GM12872 (cell line): ENCODE data around the gene COL23A1.

Source experiments
- TF ChIP-seq, protein P1 (sequence below): IDR thresholded peaks from 3 replicates; pipeline ENCODE4 v1.5.1; 2011; ENCODE audit warnings: low read depth, mild to moderate bottlenecking, low read length, moderate library complexity; ENCODE audit not compliant: insufficient read depth

Gene COL23A1

GRCh38 chr5:178545176-178545575 is 45.0 kb downstream of the COL23A1 start:
- TF ChIP-seq, protein P1, sequence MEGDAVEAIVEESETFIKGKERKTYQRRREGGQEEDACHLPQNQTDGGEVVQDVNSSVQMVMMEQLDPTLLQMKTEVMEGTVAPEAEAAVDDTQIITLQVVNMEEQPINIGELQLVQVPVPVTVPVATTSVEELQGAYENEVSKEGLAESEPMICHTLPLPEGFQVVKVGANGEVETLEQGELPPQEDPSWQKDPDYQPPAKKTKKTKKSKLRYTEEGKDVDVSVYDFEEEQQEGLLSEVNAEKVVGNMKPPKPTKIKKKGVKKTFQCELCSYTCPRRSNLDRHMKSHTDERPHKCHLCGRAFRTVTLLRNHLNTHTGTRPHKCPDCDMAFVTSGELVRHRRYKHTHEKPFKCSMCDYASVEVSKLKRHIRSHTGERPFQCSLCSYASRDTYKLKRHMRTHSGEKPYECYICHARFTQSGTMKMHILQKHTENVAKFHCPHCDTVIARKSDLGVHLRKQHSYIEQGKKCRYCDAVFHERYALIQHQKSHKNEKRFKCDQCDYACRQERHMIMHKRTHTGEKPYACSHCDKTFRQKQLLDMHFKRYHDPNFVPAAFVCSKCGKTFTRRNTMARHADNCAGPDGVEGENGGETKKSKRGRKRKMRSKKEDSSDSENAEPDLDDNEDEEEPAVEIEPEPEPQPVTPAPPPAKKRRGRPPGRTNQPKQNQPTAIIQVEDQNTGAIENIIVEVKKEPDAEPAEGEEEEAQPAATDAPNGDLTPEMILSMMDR: no peak

DNA sequence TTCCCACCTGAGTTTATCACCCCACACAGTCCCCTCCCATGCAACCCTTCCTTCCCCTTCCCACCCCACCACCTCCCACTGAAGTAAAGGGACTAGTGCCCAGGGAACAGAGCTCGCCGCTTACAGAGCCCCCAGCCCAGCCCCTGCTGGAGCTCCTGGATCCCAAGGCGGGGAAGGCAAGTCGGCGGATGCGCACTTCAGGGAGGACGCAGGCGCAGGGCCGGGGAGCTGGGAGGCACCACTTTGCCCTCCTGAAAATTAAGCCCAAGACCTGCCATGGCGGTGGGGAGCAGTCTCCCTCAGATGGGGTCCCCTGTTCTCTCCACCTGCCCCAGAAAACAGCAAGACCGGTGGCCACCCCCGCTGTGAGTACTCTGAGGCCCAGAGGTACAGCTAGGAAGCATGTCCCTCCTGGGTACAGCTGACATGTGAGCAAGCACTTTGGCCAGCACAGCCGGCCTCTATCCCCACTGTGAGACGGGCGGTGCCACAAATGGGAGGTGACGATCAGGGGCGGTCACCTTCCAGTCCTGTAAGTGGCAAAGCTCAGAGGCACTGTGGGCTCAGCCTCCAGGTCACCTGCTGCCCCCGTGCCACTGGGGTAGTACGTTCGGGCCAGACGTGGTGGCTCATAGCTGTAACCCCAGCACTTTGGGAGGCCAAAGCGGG is 45.9 kb downstream of the COL23A1 start:
- TF ChIP-seq, protein P1: no peak

DNA sequence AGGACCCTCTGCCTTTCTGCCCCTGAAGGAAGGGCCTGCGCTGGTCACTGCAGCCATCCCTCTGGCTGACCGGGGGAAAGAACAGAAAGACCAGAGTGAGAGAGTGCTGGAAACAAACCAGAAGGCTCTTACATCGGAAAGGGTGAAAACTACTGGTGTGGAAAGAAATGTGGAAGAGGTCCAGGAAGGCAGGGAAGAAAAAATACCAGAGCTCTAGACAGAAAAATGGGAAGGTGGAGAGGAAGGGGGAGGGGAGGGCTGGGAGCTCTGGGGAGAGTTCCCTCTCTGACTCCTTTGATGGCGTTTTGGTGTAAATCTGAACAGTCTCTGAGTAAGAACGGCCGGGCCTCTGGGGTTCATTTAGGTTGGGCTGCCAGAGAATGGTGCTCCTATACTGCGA is 47.7 kb downstream of the COL23A1 start:
- TF ChIP-seq, protein P1: no peak

GRCh38 chr5:178540526-178540925 is 49.7 kb downstream of the COL23A1 start:
- TF ChIP-seq, protein P1: no peak

- TF ChIP-seq, protein P1: no peak
Observed at GRCh38 chr5:178538741-178539229, 51.4 kb downstream of the COL23A1 start.

DNA sequence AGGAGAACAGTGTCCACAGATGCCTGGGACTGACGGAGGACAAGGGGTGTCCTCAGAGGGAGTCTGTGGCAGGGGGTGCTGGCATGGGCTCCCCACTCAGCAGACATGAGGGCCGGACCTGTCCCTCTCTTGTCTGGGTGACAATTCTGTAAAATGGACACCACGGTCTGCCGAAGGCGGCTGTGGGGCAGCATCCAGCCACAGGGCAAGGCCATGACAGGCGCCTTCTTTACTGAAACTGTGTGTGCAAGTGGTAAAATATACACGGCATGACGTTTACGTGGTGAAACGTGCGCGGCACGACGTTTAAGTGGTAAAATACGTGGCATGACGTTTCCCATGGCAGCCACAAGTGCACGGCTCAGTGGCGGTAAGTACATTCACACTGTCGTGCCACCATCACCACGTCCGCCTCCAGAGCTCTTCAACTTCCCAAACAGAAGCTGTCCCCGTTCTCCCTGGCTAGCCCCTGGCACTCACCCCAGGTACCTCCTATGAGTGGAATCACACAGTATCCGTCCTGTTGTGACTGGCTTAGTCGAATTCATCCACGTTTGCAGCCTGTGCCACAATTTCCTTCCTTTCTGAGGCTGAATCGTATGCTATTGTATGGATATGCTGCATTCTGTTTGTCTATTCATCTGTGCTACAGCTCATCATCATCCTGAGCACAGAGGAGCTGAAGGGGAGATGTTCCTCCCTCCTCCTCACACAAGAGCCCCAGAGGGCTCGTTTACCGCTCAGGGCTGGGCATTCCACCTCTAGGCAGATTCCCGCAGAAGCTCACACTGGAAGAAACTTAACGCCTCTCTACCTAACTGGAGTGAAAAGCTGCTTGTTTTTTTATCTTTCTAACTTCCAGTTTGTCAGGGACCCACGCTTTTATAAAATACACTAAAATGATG is 52.5 kb downstream of the COL23A1 start:
- TF ChIP-seq, protein P1: no peak
